ENCODE measurements around the gene ATP4A.
"Not testable (repeated sequence)": the region's sequence is repeated elsewhere in the genome, so short reads cannot be mapped to it uniquely, and the experiment has no call there.

ATP4A gene

DNA sequence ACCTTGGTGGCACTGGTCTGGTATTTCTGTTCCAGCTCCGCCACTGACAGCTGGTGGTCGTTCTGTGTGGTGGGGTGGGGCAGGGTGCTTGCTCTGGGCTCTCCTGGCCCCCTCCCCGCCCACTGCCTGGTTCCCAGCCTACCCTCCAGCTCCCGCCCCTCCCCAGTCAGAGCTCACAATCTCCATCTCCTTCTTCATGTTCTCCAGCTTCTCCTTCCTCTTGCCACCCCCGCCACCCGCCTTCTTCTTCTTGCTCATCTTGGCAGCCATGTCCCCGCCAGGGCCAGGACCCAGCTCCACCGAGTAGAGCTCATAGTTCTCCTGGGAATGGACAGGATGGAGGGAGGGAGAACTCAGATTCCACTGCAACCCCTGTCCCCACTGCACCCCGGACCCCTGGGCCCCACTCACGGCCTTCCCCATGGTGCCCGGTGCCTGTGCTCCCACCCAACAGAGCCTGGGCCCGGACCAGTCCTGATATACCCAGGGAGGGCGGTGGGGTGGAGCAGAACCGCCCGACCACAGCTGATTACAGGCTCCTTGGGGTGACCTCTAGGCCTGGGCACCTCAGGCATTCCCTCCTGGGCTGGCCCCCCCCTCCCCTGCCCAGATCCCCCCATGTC is at the start of gene ATP4A:
Gene ATP4A, minus strand, starts transcription at position 452 of the 623 bp plus-strand sequence. Its CDS starts 29 bp downstream, at position 423.
- no peak for DNase-seq (ENCODE audit: low read depth in 2 of 2)

DNA sequence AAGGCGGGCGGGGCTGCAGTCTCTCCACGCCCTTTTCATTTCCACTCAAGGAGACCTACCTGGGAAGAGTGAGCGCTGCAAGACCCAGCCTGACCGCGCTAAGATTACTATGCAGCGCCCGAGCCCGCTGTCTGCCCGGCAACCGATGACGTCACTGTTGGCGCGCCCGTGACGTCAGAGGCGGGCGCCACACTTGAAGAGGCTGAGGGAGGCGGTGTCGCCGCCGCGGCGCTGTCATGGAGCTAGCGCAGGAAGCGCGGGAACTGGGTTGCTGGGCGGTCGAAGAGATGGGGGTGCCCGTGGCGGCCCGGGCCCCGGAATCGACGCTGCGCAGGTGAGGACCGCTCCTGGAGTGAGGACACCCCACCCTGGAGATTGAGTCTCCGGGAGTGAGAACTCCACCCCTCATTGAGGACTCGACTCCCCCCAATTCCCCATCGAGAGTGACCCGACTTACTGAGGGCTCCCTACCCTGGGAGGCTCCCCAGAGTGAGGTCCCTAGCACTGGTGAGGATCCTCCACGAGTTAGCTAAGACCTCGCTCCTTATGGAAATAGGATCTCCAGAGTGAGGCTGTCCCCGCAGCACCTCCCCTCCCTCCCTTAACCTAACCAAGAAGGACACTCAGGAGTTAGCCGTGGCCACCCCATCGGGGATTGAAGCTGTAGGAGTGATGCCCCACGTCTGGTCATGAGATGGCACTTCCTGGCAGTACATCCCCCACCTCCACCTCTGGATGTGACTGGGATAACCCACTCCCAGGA is 49.3 kb upstream of the ATP4A start, which contains the start of gene HAUS5:
Gene HAUS5, plus strand, starts transcription at position 177 of the 763 bp plus-strand sequence. Its CDS starts 60 bp downstream, at position 237.
- peak; percentile 91 to 94 for DNase-seq (ENCODE audit: low read depth in 2 of 2)

DNA sequence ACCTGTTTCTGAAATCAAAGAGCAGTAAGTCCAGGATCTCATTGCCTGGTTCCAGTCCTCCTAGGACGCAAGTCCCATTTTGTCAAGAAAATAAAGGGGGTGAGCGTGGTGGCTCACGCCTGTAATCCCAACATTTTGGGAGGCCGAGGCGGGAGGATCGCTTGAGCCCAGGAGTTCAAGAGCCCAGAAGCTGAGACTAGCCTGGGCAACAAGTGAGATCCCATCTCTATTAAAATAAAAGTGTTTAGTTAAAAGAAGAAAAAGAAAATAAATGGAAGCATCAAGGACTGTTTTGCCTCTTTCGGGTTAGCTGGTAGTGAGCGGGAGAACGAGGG is 48.7 kb upstream of the ATP4A start:
- no peak for DNase-seq (ENCODE audit: low read depth in 2 of 2)

DNA sequence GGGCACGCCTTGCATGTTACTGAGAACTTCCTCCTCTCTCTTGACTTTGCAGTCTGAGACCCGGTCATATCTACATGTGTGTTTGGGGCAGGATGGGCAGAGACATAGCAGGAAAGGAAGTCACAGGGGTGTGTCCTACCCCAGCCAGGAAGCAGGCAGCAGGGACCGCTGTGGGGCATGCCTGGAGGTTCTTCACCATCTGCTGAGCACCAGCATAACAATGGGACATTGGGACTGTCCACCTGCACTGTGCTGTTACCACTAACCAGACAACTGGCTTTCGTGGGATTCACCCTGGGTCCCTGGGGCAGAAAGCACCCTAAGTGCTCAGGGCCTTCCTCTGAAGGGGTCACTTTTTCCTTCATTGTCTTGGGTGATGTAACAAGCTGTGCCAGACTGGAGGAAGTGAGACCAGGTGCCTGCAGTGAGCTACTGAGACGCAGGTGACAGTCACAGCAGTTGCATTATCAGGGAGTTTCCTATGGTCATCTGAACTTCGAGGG is 46.4 kb upstream of the ATP4A start:
- DNase-seq (ENCODE audit: low read depth in 2 of 2) = no peak

GRCh38 chr19:35608251-35608650 is 44.8 kb upstream of the ATP4A start:
- DNase-seq (ENCODE audit: low read depth in 2 of 2) = no peak

DNA sequence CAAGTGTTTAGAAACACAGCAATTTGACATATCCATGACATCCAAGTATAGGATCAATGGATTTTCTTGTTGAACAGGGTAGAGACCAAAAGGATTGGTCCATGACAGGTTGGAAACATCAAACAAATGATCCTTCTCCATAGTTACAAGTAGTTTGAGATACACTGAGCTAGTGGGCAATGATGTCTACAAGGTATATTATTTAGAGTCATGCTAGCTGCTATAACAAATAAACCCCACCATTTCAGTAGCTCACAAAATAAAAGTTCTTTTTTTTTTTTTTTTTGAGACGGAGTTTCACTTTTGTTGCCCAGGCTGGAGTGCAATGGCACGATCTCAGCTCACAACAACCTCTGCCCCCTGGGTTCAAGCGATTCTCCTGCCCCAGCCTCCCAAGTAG is 44.2 kb upstream of the ATP4A start:
- no peak for DNase-seq (ENCODE audit: low read depth in 2 of 2)

- not testable (repeated sequence) for DNase-seq (ENCODE audit: low read depth in 2 of 2)
Observed at GRCh38 chr19:35607170-35607569, 43.7 kb upstream of the ATP4A start.

- not testable (repeated sequence) for DNase-seq (ENCODE audit: low read depth in 2 of 2)
Observed at GRCh38 chr19:35604436-35604835, 41.0 kb upstream of the ATP4A start.

- DNase-seq (ENCODE audit: low read depth in 2 of 2) = no peak
Observed at GRCh38 chr19:35601971-35602370, 38.5 kb upstream of the ATP4A start.

DNA sequence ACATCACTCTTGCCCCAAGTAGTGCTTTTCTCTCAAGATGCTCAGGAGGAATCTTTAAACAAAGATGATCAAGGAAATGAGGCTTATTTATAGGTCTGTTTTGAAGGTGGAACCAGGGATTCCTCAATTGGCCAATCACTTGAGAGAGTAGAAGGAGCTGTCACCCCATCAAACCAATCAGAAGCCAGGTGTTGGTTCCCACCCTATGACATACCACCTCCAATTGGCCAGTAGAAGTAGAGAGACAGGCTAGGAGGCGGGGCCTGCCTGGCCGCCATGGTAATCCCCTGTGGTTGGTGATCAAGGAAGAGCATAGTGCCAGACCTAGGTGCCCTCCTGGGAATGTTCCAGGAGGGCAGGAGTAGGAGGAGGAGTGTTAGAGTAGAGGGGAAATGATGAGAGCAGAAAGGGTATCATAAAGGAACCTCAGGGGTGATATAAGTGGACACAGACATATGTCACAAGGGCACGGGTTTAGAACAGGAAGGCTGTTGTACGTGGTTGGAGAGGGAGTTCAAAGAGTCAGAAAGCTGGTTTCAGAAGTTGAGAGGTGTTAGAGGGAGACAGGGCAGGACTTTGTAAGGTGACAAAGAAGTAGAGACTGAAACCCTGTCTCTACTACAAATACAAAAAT is 33.0 kb upstream of the ATP4A start:
- DNase-seq (ENCODE audit: low read depth in 2 of 2) = no peak

- no peak for DNase-seq (ENCODE audit: low read depth in 2 of 2)
Observed at GRCh38 chr19:35595928-35596327, 32.5 kb upstream of the ATP4A start.

DNA sequence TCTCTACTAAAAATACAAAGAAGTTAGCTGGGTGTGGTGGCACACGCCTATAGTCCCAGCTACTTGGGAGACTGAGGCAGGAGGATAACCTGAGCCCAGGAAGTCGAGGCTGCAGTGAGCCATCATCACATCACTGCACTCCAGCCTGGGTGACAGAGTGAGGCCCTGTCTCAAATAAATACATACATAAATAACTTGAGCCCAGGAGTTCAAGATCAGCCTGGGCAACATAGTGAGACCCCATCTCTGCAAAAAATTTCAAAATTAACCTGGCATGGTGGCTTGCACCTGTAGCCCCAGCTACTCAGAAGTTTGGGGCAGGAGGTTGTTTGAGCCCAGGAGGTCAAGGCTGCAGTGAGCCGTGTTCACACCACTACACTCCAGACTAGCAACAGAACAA is 31.6 kb upstream of the ATP4A start:
- DNase-seq (ENCODE audit: low read depth in 2 of 2) = not testable (repeated sequence)

DNA sequence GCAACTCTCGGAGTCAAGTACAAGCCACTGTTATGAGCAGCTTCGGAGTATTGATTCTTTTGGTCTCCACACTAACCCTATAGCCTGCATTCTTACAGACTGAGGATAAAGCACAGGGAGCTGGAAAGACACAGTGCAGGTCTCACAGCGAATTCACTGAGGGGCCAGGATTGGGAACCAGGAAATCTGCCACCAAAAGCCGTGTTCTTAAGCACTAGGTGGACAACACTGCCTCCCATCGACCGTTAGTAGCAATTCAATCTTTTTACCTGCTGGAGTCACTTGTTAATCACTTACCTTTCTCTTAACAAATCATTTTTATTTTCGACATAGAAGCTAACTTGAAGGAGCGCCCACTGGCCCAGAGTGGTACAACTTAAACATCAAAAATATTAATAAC is 28.8 kb upstream of the ATP4A start:
- no peak for DNase-seq (ENCODE audit: low read depth in 2 of 2)

DNA sequence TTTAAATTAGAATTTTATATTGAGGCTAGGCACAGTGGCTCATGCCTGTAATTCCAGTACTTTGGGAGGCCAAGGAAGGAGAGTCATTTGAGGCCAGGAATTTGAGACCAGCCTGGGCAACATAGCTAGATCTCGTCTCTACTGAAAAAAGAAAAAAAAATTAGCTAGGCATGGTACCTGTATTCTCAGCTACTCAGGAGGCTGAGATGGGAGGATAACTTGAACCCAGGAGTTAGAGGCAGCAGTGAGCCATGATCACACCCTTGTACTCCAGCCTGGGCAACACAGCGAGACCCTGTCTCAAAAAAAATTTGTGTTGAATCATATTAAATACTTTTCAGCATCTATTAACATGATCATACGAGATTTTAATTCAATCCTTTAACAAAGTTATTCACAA is 27.4 kb upstream of the ATP4A start:
- no peak for DNase-seq (ENCODE audit: low read depth in 2 of 2)

- DNase-seq (ENCODE audit: low read depth in 2 of 2) = no peak
Observed at GRCh38 chr19:35587321-35587720, 23.9 kb upstream of the ATP4A start.

GRCh38 chr19:35585848-35586247 is 22.4 kb upstream of the ATP4A start, which contains the start of gene PMIS2:
TSS of gene PMIS2 (plus strand) at chr19:35586173. CDS start at chr19:35586260, 87 bp downstream.
- no peak for DNase-seq (ENCODE audit: low read depth in 2 of 2)

- DNase-seq (ENCODE audit: low read depth in 2 of 2) = no peak
Observed at GRCh38 chr19:35582760-35583159, 19.3 kb upstream of the ATP4A start.

- no peak for DNase-seq (ENCODE audit: low read depth in 2 of 2)
Observed at GRCh38 chr19:35578707-35579106, 15.2 kb upstream of the ATP4A start.

GRCh38 chr19:35577918-35578317 is 14.5 kb upstream of the ATP4A start:
- DNase-seq (ENCODE audit: low read depth in 2 of 2) = no peak

DNA sequence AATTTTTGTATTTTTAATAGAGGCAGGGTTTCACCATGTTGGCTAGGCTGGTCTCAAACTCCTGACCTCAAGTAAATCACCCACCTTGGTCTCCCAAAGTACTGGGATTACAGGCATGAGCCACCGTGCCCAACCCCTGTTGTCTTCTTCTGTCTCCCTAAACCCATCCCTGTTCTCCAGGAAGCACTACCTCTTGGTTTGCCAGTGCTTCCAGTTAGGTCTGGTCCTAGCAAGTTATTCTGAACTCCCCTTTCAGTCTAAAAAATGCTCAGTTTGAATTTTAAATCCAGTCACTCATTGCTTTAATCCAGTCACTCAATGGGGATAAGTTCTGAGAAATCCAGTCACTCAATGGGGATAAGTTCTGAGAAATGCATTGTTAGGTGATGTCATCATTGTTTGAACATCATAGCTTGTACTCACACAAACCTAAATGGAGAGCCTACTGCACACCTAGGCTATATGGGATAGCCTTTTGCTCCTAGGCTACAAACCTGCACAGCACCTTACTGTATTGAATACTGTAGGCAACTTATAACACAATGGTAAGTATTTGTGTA is 8.0 kb upstream of the ATP4A start:
- DNase-seq (ENCODE audit: low read depth in 2 of 2) = no peak

- no peak for DNase-seq (ENCODE audit: low read depth in 2 of 2)
Observed at GRCh38 chr19:35569281-35569781, 5.9 kb upstream of the ATP4A start.

DNA sequence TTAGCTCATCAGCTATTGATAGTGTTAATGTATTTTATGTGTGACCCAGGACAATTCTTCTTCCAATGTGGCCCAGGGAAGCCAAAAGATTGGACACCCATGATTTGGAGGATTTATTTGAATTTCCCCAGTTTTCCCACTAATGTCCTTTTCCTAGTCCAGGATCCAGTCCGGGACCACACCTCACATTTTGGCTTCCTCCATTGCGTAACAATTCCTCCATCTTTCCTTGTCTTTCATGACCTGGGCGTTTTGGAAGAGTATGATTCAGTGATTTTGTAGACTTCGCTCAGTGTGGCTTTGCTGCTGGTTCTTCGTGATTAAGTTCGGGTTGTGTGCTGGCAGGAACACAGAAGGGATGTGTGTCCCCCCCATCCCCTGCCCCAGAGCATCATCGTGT is 3.3 kb upstream of the ATP4A start:
- DNase-seq (ENCODE audit: low read depth in 2 of 2) = no peak

Measured in activated CD4-positive, alpha-beta T cell treated with anti-CD3 and anti-CD28 coated beads for 24 hours (primary cell).